A673 (cell line): ENCODE results near the gene IL1RL1.

Experiments used
- CTCF ChIP-seq: fragments of 300-800, 200-600 bp; sonication (generic); conservative IDR thresholded peaks from 2 replicates; pipeline ENCODE4 v1.5.1; 2017; ENCODE audit warnings: low read depth, mild to moderate bottlenecking, antibody characterized with exemption, low read length, moderate library complexity, mixed read lengths
- EZH2 ChIP-seq: fragments of 200-600 bp; sonication (generic); IDR thresholded peaks from 2 replicates; pipeline ENCODE4 v1.6.1; 2017; ENCODE audit warnings: borderline replicate concordance, low read depth, mild to moderate bottlenecking, mixed read lengths, antibody characterized with exemption, low read length; ENCODE audit not compliant: poor library complexity, severe bottlenecking

- TF ChIP-seq CTCF (no peak), EZH2 (no peak)
Observed at GRCh38 chr2:102346381-102347130, 35.2 kb downstream of the IL1RL1 start.
